ENCODE measurements around the gene DLG1.
"Not testable (repeated sequence)": the region's sequence is repeated elsewhere in the genome, so short reads cannot be mapped to it uniquely, and the experiment has no call there.

Gene DLG1

DNA sequence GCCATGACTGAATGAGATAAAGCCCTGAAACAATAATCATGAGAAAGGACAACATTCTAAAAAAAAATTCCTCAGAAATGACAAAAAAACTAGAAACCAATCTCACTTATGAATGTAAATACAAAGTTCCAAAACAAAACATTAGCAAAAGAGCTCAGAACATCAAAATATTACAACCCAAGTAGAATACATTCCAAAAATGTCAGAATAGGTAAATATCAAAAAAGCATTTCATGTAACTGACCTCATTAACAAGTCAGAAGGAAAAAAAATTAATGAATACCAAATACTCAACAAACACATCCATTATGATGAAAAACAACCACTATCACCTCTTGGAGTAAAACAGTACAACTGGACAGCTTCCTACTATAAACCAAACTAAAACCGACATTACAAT, 93.1 kb downstream of the DLG1 start:
- no peak for DNase-seq

DNA sequence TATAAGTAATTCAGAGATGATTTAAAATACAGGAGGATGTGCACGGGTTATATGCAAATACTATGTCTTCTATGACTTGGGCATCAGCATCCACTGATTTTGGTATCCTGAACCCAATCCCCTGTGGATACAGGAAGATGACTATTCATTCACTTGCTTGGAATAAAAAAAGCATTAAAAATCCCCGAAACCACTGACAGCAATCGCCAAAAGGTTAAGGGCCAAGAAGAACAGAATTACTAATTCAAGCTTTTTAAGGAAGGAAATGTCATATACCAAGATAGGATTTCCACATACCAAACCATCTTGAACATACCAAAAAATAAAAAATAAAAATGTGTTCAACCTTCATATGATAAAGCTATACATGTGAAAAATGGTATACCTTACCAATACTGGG, 93.7 kb downstream of the DLG1 start:
- no peak for DNase-seq

DNA sequence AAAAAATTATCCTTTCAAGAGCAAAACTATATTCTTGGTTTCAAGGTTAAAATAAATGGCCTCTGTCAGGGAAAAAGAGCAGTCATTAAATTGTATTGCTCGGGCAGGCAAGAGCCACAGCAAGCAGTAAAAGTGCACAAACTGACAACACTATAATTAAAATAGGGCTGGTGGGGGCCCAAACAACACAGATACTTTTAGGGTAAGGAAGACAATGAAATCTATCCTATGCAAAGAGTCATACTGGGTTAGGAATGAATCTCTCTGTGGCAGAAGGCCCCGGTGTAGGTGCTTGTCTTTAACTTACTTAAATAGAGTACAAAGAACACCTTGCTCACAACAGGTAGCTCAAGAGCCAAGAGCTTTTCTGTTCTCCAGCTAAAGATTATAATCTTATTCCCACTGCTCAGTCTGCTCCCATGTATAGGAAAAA, 94.7 kb downstream of the DLG1 start:
- DNase-seq: no peak

DNA sequence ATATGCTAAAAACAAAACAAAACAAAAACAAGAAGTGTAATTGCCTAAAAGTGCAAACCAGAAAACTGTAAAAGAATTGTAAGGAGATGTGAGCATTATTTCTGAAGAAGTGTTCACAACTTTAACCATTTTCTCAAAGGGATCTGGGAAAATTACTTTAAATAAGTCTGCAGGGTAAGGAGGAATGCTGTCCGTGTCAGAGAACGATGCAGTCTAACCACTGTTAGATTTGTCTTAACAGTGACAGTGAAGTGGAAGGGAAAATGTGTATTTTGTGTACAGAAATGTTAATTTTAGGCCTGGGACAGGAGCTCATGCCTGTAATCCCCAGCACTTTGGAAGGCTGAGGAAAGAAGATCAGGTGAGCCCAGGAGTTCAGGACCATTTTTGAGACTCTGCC, 95.7 kb downstream of the DLG1 start:
- no peak for DNase-seq

DNA sequence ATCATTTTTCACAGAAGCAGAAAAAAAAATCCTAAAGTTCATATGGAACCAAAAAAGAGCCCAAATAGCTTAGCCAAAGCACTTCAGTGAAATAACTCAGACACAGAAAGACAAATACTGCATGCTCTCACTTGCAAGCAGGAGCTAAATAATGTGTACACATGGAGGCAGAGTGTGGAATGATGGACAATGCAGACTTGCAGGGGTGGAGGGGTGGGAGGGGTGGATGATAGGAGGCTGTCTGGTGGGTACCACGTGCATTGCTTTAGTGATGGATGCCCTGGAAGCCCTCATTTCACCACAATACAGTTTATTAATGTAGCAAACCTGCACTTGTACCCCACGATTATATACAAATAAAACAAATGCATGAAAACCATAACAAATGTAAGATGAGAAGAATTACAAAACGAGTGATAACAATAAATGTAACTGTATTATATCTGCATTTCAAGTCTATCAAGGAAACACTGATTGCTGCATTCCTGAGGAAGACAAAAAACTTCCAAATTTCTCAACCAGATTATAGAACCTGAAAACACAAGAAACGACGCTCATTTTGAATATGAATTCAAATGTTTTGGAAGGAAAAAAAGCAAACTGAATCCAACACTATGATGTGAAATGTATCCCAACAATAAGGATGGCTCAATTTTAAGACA, 96.5 kb downstream of the DLG1 start:
- no peak for DNase-seq

DNA sequence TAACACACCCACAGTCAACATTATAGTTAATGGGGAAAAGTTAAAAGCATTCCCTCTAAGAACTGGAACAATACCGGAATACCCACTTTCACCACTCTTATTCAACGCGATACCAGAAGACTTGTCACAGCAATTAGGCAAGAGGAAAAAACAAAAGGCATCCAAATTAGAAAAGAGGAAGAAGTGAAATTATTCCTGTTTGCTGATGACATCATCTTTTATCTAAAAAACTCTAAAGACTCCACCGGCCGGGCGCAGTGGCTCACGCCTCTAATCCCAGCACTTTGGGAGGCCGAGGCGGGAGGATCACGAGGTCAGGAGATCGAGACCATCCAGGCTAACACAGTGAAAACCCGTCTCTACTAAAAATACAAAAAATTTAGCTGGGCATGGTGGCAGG, 97.6 kb downstream of the DLG1 start:
- DNase-seq: not testable (repeated sequence)

DNA sequence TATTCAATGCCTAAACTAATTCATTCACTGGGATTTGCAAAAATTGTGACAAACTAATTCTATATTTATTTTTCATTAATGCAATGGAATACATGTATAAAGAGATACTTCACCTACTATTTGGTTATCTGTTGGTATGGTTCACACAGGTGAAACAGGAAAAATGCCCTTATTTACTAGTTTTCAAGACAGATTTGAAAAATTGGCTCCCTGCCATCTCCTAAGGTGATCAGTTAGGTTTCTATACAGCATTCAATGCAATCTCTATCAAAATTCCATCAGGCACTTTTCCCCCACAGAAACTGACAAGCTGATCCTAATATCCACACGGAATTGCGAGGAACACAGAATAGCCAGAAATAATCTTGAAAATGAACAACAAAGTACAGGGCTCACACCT, 101.1 kb downstream of the DLG1 start:
- DNase-seq: no peak

DNA sequence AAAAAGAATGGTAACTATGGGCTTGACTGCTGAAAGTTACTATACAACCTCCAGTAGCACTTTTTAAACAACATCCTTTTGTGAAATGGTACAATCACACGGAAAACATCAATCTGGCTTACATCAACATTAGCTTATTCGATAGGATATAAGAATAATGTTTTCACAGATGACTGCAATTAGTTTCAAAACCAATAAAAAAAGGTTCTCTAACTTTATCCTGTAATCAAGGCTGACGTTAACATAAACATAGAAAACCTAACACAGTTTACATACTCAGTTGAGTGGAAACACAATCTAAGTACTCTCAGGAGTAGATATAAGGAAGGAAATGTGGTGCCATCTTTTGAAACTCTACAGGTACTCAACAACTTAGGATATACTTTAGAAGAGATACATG, 102.2 kb downstream of the DLG1 start:
- no peak for DNase-seq

DNA sequence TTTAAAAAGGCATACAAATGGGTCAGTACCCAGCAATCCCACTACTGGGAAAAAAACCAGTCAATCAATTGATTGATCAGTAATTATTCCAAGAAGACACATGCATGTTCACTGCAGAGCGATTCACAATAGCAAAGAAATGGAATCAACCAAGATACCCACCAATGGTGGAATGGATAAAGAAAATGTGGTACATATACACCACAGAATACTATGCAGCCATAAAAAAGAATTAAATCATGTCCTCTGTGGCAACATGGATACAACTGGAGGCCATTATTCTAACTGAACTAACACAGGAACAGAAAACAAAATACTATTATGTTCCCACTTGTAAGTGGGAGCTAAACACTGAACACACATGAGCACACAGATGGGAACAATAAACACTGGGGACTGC, 103.1 kb downstream of the DLG1 start:
- DNase-seq: no peak

DNA sequence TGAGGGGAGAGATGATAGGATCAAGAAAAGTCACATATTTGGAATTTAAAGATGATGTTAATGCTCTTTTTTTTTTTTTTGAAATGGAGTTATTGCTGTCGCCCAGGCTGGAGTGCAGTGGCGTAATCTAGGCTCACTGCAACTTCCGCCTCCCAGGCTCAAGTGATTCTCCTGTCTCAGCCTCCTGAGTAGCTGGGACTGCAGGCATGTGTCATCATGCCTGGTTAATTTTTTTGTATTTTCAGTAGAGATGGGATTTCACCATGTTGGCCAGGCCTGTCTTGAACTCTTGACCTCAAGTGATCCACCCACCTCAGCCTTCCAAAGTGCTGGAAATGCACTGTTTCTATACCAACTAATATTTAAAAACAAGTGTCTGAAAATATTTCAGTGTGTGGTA, 104.7 kb downstream of the DLG1 start:
- not testable (repeated sequence) for DNase-seq

DNA sequence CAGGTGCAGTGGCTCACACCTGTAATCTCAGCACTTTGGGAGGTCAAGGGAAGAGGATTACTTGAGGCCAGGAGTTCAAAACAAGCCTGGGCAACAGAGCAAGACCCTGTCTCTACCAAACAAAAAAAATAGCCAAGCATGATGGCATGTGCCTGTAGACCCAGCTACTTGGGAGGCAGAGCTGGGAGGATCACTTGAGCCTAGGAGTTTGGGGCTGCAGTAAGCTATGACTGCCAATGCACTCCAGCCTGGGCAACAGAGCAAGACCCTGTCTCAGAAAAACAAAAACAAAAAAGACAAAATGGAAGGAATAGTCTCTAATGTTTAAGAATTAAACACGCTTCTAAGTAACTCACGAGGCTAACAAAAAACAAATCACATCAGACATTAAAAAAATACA, 106.5 kb downstream of the DLG1 start:
- no peak for DNase-seq

DNA sequence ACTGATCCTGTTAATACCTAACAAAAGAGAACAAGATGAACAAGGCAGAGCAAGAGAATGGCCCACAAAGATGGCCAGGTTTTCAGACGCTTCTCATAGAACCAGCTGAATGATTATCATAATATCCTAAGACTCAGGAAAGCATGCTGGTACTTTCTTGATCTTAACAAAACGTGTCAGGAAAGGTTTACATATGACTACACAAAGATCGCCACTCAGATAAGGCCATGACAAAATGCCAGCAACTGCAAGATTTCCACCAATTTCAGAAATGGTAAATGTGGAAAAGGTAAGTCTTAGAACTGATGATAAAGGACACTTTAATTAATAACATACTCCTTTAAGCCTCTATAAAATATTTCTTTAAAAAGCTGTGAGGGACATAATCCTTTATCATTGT, 108.8 kb downstream of the DLG1 start:
- no peak for DNase-seq

DNA sequence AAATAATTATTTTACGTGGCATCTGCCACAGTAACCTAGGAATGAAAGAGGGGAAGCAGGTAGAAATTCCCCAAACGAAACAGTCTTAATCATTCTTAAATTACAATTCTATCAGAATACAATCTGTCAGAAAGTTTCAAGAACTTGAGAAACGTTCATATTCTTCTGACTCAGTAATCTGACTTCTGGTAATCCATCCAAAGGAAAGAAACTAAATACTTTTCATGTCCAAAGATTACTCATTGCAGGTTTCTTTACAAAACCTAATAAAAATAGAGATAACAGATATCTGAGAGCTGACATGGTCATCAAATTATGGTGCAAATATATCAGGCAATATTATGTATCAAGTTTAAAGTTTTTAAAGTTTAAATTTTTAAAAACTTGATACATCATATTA, 109.4 kb downstream of the DLG1 start:
- no peak for DNase-seq

DNA sequence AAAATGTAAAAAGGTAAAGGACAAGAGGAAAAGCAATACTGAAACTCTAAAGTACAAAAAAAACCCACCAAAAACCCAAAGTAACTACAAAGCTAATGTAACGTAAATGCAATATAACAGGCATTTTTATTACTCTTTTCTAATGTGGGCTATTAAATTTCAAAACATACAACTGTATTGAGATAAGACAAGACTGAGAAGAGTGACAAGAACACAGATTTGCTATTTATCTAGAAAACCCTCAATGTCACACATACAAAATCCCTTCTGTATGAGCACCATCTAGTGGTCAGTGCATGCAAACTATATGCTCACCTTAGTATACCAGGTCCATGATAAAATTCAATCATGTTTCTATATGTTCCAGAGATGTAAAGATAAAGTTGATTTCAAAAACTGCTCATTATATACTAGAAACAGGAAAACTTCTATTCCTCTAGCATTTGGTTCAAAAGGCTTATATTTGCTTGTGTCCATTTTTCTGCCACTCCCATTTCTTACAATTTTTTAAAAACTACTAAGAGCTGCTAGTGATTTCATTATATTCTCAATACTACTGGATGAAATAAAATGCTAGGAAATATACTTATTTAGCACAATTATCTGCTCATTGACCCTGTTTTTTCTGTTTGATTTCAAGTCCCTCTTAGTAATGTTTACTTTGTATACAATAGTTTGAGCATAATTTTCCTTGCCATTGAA, 111.4 kb downstream of the DLG1 start:
- peak; percentile 5 for DNase-seq

DNA sequence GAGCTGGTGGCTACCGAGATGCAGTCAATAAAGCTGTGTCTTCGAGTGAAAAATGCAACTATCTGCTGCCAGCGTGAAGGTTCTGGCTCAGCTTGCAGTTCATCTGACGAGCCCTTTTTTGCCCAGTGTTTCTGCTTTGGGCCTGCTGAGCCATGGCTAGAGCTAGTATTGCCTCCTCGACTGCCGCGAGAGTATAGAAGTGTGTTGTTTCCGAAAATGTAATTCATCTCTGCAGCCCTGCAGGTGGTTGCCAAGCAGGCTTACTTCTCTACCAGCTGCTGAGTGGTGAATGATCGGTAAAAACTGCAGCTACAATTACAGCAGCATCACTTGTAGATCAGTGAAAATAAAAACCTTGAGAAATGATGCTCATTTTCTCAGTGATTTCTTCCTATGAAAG, 114.8 kb downstream of the DLG1 start:
- DNase-seq: no peak

DNA sequence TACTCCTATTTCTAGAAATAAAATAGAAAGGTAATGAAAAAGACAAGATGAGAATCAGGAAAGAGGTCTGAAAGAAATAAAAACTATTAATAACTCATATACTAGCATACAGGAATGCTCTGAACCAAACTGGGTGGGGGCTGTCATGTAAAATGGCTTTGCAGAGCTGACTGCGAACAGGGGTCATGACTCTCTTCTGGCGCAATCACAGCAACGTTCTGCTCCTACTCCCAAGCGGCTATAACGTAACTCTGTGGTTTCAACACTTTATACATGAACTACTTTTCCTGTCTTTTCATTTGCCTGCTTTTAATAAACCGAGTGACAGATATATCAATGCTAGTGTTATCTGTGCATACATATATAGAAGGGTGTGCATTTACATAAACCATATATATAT, 116.7 kb downstream of the DLG1 start:
- DNase-seq: no peak

DNA sequence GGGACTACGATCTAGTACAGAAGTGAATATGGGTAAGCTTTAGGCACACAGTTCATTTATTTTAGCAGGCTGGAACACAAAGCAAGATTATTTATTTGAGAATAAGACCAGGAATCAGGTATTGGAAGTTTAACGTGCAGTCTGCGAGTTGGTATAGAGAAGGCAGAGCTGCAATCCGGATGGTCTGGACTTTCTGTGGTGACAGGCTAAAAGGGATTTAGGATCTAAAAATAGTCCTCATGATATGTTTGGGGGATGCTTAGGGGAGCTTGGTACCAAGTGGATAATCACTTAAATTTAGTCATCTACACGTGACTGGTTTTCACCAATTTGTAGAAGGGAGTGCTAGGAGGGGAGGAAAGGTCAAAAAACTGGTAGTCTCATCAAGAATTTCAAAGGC, 119.4 kb downstream of the DLG1 start:
- no peak for DNase-seq

DNA sequence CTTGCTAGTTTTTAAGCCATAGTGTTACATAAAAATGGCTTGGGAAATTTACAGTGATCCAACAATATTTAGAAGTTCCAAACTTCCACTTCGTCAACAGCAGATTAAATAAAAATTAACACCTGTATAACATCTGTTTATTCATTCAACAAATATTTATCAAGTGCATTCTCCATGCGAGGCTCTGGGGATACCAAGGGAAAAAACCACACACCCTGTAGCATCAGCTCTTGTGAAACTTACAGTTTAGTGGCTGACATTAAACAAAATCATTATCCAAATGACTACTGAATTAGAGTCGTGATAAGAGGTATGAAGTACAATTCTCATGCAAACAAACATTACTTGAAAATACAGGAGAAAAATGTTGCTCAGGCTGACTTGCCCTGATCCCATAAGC, 122.9 kb downstream of the DLG1 start:
- DNase-seq: no peak

DNA sequence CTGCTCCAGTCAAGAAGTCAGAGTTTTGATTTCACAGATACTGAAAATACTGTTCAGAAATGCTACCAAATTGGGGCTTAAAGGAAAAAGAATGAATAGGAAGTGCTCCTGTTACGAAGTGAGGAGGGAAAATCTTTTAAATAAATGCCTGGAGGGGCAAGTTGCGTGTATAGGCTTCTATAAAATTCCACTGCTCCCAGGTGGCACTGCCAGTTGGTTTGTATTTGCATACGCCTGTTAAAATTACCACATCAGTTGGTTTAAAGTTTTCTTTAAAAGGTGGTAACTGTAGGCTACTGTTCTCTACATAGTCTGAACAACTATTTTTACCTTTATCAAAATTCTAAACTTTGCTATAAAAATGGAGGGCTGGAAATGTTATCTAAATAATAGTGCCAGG, 123.5 kb downstream of the DLG1 start:
- no peak for DNase-seq

DNA sequence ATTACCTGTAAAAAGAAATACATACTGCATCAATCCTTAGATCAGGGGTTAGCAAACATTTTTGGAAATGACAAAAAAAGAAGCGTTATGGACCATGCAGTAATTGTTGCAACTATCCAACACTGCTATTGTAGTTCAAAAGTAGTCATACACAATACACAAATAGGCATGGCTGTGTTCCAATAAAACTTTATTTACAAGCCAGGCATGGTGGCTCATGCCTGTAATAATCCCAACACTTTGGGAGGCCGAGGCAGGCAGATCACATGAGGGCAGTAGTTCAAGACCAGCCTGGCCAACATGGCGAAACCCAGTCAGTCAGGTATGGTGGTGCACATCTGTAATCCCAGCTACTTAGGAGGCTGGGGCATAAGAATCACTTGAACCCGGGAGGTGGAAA, 124.8 kb downstream of the DLG1 start:
- DNase-seq: no peak

DNA sequence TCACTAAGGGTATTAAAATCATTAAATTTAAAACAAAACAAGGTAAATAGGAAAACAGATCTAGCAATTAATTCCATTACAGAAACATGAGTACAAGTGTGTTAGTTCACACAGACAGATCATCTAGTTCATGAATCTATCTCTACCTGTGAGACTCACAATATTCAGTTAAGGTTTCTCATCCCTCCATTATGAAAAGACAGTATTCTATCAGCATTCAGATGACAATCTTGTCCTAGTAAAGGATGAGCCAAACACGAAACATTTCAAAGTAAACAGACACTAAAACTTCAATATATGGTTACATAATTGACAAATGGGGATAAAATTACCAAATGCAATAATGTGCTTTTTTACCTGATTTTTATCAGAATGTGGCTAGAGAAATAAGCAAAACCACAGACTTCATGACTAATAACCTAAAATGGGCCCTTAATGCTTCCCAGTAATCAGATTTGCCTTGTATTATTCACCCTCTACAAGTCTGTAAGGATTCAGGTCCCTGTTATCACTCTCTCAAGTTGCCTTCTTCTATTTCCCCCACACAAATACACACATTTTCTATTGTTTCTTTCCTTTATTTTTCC, 126.8 kb downstream of the DLG1 start:
- no peak for DNase-seq

DNA sequence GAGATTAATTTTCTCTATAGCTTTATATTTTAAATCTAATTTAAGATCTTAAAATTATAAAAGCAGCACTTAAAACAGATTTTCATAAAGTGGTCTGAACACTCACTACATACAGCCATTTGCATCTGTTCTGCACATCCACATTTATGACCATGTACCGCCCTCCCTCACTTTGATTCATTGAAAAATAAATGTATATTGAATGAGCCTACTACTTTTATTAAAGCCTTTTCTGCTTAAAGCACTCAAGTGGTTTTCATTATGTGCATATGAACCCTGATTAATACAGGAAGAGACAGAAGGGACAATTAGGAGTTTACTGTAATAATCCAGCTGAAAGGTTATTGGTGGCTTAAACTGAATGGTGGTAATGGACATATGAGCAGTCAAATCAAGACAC, 129.4 kb downstream of the DLG1 start:
- no peak for DNase-seq

DNA sequence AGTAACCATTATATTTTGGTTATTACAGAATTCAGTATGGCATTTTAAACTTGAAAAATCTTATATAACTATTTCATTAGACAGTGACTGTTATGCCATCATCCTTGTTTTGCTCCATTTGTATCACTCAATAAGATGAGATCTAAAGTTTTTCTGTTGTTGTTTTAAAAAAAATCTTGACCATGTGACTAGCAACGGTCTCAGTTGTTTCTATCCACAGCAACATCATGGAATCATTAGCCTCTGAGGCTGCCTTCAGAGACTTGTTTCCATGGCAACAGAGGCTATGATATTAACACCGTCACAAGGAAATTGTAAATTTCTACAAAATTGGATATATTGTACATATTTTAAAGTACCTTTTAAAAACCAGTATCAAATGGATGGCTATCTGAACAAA, 129.8 kb downstream of the DLG1 start:
- DNase-seq: no peak

DNA sequence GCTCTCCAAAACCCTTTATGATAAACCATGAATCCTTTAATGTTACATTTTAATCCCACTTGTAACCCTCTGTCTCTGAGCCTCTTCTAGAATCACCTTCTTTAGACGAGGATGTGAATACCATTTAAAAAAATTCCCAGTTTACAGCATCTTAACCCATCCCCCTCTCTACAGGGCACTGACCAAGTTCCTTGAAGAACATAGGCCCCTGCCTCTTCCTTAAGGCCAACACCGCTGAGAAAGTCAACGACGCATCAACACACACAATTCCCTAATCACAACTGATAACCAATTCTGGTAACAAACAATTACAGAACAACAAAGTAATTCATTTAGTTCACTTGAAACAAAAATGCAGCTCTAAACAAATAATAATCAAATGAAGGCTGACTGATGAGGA, 130.3 kb downstream of the DLG1 start:
- DNase-seq: no peak

DNA sequence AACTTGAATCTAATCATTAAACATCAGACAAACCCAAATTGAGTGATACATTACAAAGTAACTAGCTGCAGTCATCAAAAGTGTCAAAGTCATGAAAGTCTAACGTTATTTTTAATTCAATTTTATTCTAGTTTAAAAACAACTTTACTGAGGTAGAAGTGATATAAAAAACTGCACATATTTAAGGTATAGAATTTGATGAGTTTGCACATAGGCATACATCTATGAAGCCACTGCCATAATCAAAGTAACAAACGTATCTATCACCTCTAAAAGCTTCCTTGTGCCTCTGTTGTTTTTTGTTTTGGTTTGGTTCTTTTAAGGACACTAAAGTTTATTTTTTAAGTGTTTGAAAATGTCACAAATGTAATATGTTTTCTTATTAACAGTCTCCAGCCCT, 130.9 kb downstream of the DLG1 start:
- no peak for DNase-seq
